ENCODE results near the gene NTRK3.

- TF ChIP-seq POLR2A (IDR thresholded peaks at IDR 0.05; ENCODE audit: low read length): no peak
- no peak for TF ChIP-seq GATA1 (IDR thresholded peaks at IDR 0.05; ENCODE audit: low read depth, low read length)
Observed at GRCh38 chr15:88013111-88013510, 243.4 kb downstream of the NTRK3 start.

Data from erythroblast (primary cell).